Thoracic aorta (tissue), 2 donors: Measurements from ENCODE around the gene SOCS3. TPM values are rescaled to one million over a fixed set of nuclear protein-coding genes. Genes with fewer than 3 reads are reported as not detected.

ENCODE experiments used
- ATAC-seq: fragments of 150-250 bp; one replicate; pipeline ENCODE4 v1.8.0; 2017; ENCODE audit warnings: low read depth; ENCODE audit not compliant: insufficient number of reproducible peaks, low FRiP score
- DNase-seq: peaks from one replicate; pipeline ENCODE4 v3.0.0-alpha.2; 2020; ENCODE audit warnings: low spot score
- H3K27ac ChIP-seq, 2 donors: fragments of 200-600 bp; sonication (generic); 1 replicate in 1 of 2; 2 replicates in 1 of 2; pipeline ENCODE4 v1.5.1; 2016; ENCODE audit warnings: mild to moderate bottlenecking in 2 of 2, moderate library complexity in 2 of 2
- H3K27me3 ChIP-seq: fragments of 200-600 bp; sonication (generic); replicated peaks from 2 replicates; pipeline ENCODE4 v1.6.0; 2016; ENCODE audit warnings: mild to moderate bottlenecking; ENCODE audit not compliant: insufficient read depth
- H3K36me3 ChIP-seq: fragments of 200-600 bp; sonication (generic); one replicate; pipeline ENCODE4 v1.5.1; 2016
- H3K4me1 ChIP-seq, 2 donors: fragments of 200-600 bp; sonication (generic); 1 replicate in 1 of 2; 2 replicates in 1 of 2; pipeline versions ENCODE4 v1.5.1 to v1.6.0; 2016; ENCODE audit warnings: low read depth in 2 of 2, mild to moderate bottlenecking in 1 of 2; ENCODE audit not compliant: control insufficient read depth in 1 of 2
- H3K4me3 ChIP-seq: fragments of 200-600 bp; sonication (generic); 2 replicates; pipeline ENCODE4 v1.5.1; 2016; ENCODE audit warnings: mild to moderate bottlenecking
- H3K9me3 ChIP-seq: fragments of 200-600 bp; sonication (generic); 2 replicates; pipeline ENCODE4 v1.5.1; 2016
- total RNA-seq, 2 donors: library from RNA; depleted of rRNA; stranded (reverse); fragments of >200 nt; gene quantifications; one replicate each; pipeline versions ENCODE4 v1.1.0 to v1.2.3, GENCODE V29; 2016
- TF ChIP-seq, protein P1 (sequence below): fragments of 200-600 bp; sonication (generic); IDR thresholded peaks from one replicate; pipeline ENCODE4 v1.5.1; 2019; ENCODE audit warnings: antibody characterized with exemption

The SOCS3 gene
- total RNA-seq, 2 donors from 2014 or later, result 313 to 361 TPM

DNA sequence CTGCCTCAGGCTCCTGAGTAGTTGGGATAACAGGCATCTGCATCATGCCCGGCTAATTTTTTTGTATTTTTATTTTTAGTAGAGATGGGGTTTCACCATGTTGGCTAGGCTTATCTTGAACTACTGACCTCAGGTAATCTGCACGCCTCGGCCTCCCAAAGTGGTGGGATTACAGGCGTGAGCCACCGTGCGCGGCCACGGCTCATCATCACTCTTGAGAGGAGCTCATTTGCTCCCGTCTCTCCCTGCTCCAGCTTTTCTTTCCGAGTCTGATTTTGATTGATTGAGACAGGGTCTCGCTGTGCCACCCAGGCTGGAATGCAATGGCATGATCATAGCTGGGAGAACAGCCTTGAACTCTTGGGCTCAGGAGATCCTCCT lies 31.2 kb upstream of the SOCS3 start:
- Histone ChIP-seq H3K4me1 (peaks cover 17 to 40% of the 10 kb centered on the region in 2 donors), H3K9me3 (no peaks in the 10 kb centered on the region), H3K36me3 (no peaks in the 10 kb centered on the region), H3K27me3 (no peaks in the 10 kb centered on the region), H3K27ac (no peak overlapping the region), H3K4me3 (no peak overlapping the region)
- ATAC-seq, result no peak
- DNase-seq, result no peak
- TF ChIP-seq, protein P1, sequence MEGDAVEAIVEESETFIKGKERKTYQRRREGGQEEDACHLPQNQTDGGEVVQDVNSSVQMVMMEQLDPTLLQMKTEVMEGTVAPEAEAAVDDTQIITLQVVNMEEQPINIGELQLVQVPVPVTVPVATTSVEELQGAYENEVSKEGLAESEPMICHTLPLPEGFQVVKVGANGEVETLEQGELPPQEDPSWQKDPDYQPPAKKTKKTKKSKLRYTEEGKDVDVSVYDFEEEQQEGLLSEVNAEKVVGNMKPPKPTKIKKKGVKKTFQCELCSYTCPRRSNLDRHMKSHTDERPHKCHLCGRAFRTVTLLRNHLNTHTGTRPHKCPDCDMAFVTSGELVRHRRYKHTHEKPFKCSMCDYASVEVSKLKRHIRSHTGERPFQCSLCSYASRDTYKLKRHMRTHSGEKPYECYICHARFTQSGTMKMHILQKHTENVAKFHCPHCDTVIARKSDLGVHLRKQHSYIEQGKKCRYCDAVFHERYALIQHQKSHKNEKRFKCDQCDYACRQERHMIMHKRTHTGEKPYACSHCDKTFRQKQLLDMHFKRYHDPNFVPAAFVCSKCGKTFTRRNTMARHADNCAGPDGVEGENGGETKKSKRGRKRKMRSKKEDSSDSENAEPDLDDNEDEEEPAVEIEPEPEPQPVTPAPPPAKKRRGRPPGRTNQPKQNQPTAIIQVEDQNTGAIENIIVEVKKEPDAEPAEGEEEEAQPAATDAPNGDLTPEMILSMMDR, result no peak

DNA sequence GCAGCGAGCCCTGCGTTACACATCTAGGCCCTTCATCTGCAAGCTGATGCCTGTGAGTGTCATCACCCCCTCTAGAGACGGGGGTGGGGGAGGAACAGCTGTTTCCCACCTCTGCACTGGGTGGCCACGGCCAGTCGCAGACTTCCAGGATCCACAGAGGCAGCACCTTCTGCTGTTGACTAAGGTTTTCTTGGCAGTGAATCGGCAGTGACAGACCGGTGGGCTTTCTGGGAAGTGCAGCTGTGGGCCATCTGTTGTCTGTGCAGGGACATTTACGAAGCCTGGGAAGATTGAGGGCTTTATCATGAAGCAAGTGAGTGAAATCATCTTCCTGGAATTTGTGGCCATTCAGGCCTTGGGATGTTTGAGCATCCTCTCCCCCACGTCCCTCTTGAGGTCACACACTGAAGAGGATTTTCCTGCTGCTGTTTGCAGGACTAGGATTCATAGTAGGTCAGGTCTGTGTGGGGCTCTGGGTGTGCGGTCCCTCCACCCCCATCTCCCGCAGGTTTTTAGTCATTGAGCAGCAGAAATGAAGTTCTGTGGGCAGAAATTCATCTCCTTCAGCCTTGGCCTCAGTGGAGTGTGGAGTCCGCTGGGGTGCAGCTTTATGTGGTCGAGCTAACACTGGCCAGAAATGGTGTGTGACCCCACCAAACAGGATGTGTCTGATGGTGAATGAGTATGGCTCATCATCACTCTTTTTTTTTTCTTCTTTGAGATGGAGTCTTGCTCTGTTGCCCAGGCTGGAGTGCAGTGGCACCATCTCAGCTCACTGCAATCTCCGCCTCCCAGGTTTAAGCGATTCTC lies 30.6 kb upstream of the SOCS3 start:
- H3K4me1 ChIP-seq, result peaks cover 20 to 46% of the 10 kb centered on the region in 2 donors
- ATAC-seq (no peak), DNase-seq (no peak)
- H3K36me3 ChIP-seq, result no peaks in the 10 kb centered on the region
- no peaks in the 10 kb centered on the region for H3K27me3 ChIP-seq
- TF ChIP-seq, protein P1, result no peak
- H3K9me3 ChIP-seq, result no peaks in the 10 kb centered on the region
- H3K4me3 ChIP-seq, result no peak overlapping the region
- no peak overlapping the region for H3K27ac ChIP-seq

DNA sequence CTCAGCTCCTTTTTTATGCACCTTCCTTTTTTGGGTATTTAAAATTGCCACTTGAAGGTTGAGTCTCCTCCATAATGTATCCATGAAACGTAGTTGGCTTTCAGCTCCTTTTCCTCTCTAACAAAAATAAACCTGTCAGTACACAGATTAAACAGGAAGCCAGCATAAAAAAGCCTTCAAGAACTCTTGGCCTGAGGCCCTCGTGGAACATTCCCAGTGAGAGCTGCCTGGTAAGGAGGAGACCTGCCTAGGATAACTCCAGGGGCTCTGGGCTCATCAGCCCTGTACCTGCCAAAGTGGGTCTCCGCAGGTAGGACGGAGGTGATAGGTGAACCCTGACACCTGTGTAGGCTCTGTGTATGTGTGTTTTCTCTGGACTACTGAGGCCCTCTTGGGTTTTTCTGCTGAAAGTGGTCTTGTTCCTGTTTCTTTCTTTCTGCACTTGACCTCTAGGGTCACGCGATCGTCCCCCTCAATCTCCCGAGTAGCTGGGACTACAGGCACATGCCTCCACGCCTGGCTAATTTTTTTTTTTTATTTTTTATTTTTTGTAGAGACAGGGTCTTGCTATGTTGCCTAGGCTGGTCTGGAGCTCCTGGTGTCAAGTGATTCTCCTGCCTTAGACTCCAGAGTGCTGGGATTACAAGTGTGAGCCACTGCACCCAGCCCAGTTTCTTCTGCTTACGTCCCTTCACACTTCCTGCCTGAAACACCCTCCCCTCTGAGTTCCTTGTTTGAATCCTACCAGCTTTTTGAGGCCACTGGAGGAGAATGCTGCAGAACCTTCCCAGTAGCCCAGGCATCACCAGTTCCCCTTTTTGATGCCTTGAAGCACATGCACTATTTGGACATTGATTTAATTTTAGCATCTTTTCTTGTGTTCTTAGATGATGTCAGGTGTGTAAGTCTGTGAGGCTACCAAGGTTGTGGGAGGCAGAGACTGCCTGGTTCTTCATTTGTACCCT lies 28.4 kb upstream of the SOCS3 start:
- no peaks in the 10 kb centered on the region for H3K27me3 ChIP-seq
- H3K36me3 ChIP-seq, result no peaks in the 10 kb centered on the region
- TF ChIP-seq, protein P1, result no peak
- peak overlapping the region; percentile 48 to 67 for H3K27ac ChIP-seq
- DNase-seq, result no peak
- no peaks in the 10 kb centered on the region for H3K9me3 ChIP-seq
- H3K4me3 ChIP-seq, result no peak overlapping the region
- H3K4me1 ChIP-seq, result peaks cover 38 to 65% of the 10 kb centered on the region in 2 donors
- no peak for ATAC-seq

DNA sequence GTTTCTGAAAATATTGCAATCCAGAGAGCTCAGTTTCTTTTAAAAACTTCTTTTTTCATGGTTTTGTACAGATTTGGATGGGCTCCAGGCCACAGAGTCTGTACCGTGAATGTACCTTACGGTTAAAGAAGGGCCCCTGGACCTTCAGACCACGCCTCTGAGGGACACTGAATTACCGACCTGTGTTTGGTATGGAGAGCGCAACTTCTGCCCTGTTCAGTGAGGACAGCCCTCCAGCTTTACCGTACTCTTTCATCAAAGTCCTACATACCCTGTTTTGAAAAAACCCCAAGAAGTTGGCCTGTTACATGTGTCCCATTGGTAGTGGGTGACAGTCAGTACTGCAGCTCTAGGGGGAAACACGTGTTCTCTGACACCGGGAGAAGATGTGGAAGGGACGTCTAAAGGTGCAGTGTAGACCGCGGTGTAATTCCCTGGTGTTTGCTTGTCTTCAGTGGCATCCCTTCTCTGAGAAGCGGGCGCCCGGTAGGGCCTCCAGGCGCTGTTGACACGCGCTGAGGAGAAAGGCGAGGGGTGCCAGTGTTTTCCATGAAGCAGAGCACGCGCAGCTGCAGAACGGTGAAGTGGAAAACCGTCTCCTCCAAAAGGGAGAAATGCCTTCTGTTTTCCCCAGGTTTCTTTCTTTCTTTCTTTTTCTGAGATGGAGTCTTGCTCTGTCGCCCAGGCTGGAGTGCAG lies 24.8 kb upstream of the SOCS3 start:
- TF ChIP-seq, protein P1, result no peak
- H3K9me3 ChIP-seq, result no peaks in the 10 kb centered on the region
- DNase-seq (no peak), ATAC-seq (peak; percentile 5)
- peaks cover 43 to 89% of the 10 kb centered on the region in 2 donors for H3K4me1 ChIP-seq
- no peaks in the 10 kb centered on the region for H3K36me3 ChIP-seq
- peak overlapping the region; percentile 20 for H3K4me3 ChIP-seq
- H3K27ac ChIP-seq, result peak overlapping the region; percentile 76 to 89
- no peaks in the 10 kb centered on the region for H3K27me3 ChIP-seq
